IMR-90 (cell line): ENCODE measurements around the gene TIMM17B. TPM values are rescaled to one million over a fixed set of nuclear protein-coding genes. Genes with fewer than 3 reads are reported as not detected.
"Not testable (repeated sequence)": the region's sequence is repeated elsewhere in the genome, so short reads cannot be mapped to it uniquely, and the experiment has no call there.

ENCODE experiments used
- ATAC-seq: fragments of 200-7000 bp; cut with Tn5 transposase; 2 replicates; pipeline ENCODE4 v1.9.1; 2020; ENCODE audit warnings: low read depth, mild to moderate bottlenecking, moderate library complexity
- BruUV-seq: library from RNA; stranded (reverse); fragments of 400-500 nt; replicated peaks from 2 replicates; lab custom pipeline; 2021; lab: Mats Ljungman, UMichigan
- CTCF ChIA-PET: fragments of 300-600 bp; formaldehyde crosslinking; extraction: SDS; loops from one replicate; lab custom pipeline; 2021; ENCODE audit warnings: antibody characterized with exemption; lab: Yijun Ruan, JAX
- POLR2A ChIA-PET: fragments of 300-600 bp; sonication (Branson Sonifier 250); formaldehyde crosslinking; loops from one replicate; lab custom pipeline; 2022; ENCODE audit warnings: antibody characterized with exemption; ENCODE audit not compliant: unreplicated experiment; lab: Charles Lee
- DNase-seq: peaks from one replicate; pipeline ENCODE4 v3.0.0; 2013
- H2AFZ ChIP-seq: replicated peaks from 2 replicates; pipeline ENCODE3; 2013; ENCODE audit warnings: low read length, mild to moderate bottlenecking; ENCODE audit not compliant: poor library complexity
- H2AK5ac ChIP-seq: 2 replicates; pipeline ENCODE4 v1.6.1; 2013; ENCODE audit warnings: low read depth, low read length, inconsistent platforms
- H2AK9ac ChIP-seq: replicated peaks from 2 replicates; pipeline ENCODE3; 2013; ENCODE audit warnings: mild to moderate bottlenecking, low read depth, low read length, moderate library complexity; ENCODE audit not compliant: poor library complexity
- H2BK120ac ChIP-seq: 2 replicates; pipeline ENCODE4 v1.6.1; 2013; ENCODE audit warnings: low read depth, low read length, inconsistent platforms
- H2BK15ac ChIP-seq: 3 replicates; pipeline ENCODE4 v1.6.1; 2013; ENCODE audit warnings: low read depth, low read length, inconsistent platforms
- H2BK20ac ChIP-seq: 2 replicates; pipeline ENCODE4 v1.6.1; 2013; ENCODE audit warnings: low read depth, mild to moderate bottlenecking, inconsistent platforms, low read length, moderate library complexity
- H2BK5ac ChIP-seq: 2 replicates; pipeline ENCODE4 v1.6.1; 2013; ENCODE audit warnings: mild to moderate bottlenecking, low read depth, low read length, inconsistent platforms; ENCODE audit not compliant: poor library complexity, severe bottlenecking
- H3K14ac ChIP-seq: replicated peaks from 2 replicates; pipeline ENCODE4 v1.6.1; 2013; ENCODE audit warnings: low read depth, low read length, inconsistent platforms
- H3K18ac ChIP-seq: 2 replicates; pipeline ENCODE4 v1.6.1; 2013; ENCODE audit warnings: low read depth, low read length, control low read depth
- H3K23ac ChIP-seq: 2 replicates; pipeline ENCODE4 v1.6.1; 2013; ENCODE audit warnings: low read depth, low read length, inconsistent platforms
- H3K27ac ChIP-seq: 2 replicates; pipeline ENCODE4 v1.5.1; 2013; ENCODE audit warnings: mild to moderate bottlenecking, control low read depth, low read length; ENCODE audit not compliant: insufficient read depth
- H3K27me3 ChIP-seq: 2 replicates; pipeline ENCODE4 v1.6.1; 2013; ENCODE audit warnings: low read length; ENCODE audit not compliant: control insufficient read depth, insufficient read depth
- H3K36me3 ChIP-seq: 2 replicates; pipeline ENCODE4 v1.6.1; 2013; ENCODE audit warnings: low read length, mixed read lengths; ENCODE audit not compliant: control insufficient read depth, insufficient read depth
- H3K4ac ChIP-seq: 2 replicates; pipeline ENCODE4 v1.6.1; 2013; ENCODE audit warnings: low read depth, low read length, inconsistent platforms
- H3K4me1 ChIP-seq: 2 replicates; pipeline ENCODE4 v1.6.1; 2013; ENCODE audit warnings: low read length, mixed read lengths; ENCODE audit not compliant: control insufficient read depth, insufficient read depth
- H3K4me2 ChIP-seq: 2 replicates; pipeline ENCODE4 v1.6.1; 2013; ENCODE audit warnings: low read depth, mild to moderate bottlenecking, control low read depth, low read length, moderate library complexity
- H3K4me3 ChIP-seq: 2 replicates; pipeline ENCODE4 v1.5.1; 2013; ENCODE audit warnings: low read depth, mild to moderate bottlenecking, control low read depth, low read length, moderate library complexity; ENCODE audit not compliant: insufficient read depth
- H3K56ac ChIP-seq: 2 replicates; pipeline ENCODE4 v1.6.1; 2013; ENCODE audit warnings: low read length, inconsistent platforms; ENCODE audit not compliant: insufficient read depth; ENCODE audit errors: extremely low read depth
- H3K79me1 ChIP-seq, 2 experiments: 2 replicates each; pipeline ENCODE4 v1.6.1; 2013; ENCODE audit warnings: low read length in 2 of 2, inconsistent platforms in 1 of 2, low read depth in 1 of 2
- H3K9ac ChIP-seq: 2 replicates; pipeline ENCODE4 v1.6.1; 2013; ENCODE audit warnings: low read depth, low read length, control low read depth
- H3K9me1 ChIP-seq: 2 replicates; pipeline ENCODE4 v1.6.1; 2013; ENCODE audit warnings: low read length, inconsistent platforms; ENCODE audit not compliant: insufficient read depth
- H3K9me3 ChIP-seq: 2 replicates; pipeline ENCODE4 v1.6.1; 2013; ENCODE audit warnings: low read length; ENCODE audit not compliant: control insufficient read depth, insufficient read depth
- H4K20me1 ChIP-seq: 2 replicates; pipeline ENCODE4 v1.6.1; 2013; ENCODE audit warnings: low read length, inconsistent platforms; ENCODE audit not compliant: insufficient read depth
- H4K5ac ChIP-seq: 2 replicates; pipeline ENCODE4 v1.6.1; 2013; ENCODE audit warnings: mild to moderate bottlenecking, low read depth, low read length, control low read depth
- H4K8ac ChIP-seq, 2 experiments: 2 replicates each; pipeline ENCODE4 v1.6.1; 2013; ENCODE audit warnings: low read depth in 2 of 2, low read length in 2 of 2, control low read depth in 1 of 2, inconsistent platforms in 1 of 2
- H4K91ac ChIP-seq: 2 replicates; pipeline ENCODE4 v1.6.1; 2013; ENCODE audit warnings: low read depth, low read length, inconsistent platforms; ENCODE audit not compliant: insufficient read depth
- WGBS, 2 experiments: methylation state at CpG; one replicate each; pipeline versions ENCODE4 v1.1.5 to v1.1.7; 2013; ENCODE audit warnings: missing lambda C conversion rate in 2 of 2; ENCODE audit not compliant: insufficient read length in 1 of 2; ENCODE audit errors: extremely low coverage in 2 of 2; 5-methylcytosine and 5-hydroxymethylcytosine counted together
- dilution Hi-C: fragments of 300-500 bp; cut with HindIII; formaldehyde crosslinking; loops from one replicate; pipeline ENCODE4 v1.14.3; 2018; ENCODE audit warnings: low sequenced_read_pairs; ENCODE audit not compliant: unreplicated experiment
- in situ Hi-C: fragments of 300-500 bp; cut with MboI; formaldehyde crosslinking; loops from 3 replicates; pipeline ENCODE4 v1.14.3; 2019; ENCODE audit warnings: low sequenced_read_pairs, inconsistent platforms, mixed read lengths
- intact Hi-C: fragments of 100-400 bp; cut with micrococcal nuclease; formaldehyde crosslinking; loops from 2 replicates; pipeline ENCODE4 v1.10.0; 2022
- polyA plus RNA-seq, 3 experiments: library from polyadenylated mRNA; depleted of rRNA; stranded (reverse); fragments of >200 nt; gene quantifications; 2 replicates each; pipeline ENCODE4 v1.2.3, GENCODE V29; 2012; ENCODE audit warnings: low replicate concordance in 1 of 3
- total RNA-seq: library from RNA; depleted of rRNA; stranded (reverse); fragments of >200 nt; gene quantifications from 2 replicates; pipeline ENCODE4 v1.2.3, GENCODE V29; 2012

TIMM17B gene
- total and polyA plus RNA-seq, 2 of the 4 experiments (the other 2 are of a cell fraction): 28.7 to 73.6 TPM

DNA sequence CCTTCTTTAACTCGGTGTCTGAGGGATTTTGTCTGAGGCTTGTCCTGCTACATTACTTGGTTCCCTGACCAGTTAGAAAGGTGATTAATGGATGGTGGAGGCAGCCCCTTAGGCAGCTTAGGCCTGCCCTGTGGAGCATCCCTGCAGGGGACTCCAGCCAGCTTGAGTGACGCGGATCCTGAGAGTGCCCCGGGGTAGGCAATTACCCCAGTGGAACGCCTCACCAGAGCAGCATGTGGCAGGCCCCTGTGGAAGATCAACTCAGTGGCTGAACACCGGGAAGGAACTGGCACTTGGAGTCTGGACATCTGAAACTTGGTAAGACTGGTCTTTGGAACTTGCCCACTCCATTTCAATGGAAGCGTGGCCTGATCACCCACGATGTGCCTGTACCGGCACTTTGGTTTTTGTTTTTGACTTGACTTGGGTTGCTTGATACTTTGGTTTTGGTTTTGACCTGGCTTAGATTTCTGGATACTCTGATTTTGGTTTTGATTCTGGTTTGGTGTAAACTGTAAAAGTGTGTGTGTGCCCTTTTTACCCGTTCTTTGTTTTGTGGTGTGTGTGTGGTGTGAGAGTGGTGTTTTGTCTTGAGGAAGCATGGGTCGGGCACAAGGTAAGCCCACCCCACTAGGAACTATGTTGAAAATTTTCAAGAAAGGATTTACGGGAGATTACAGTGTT lies 43.3 kb downstream of the TIMM17B start:
- ATAC-seq, H2BK5ac ChIP-seq, H3K79me1 ChIP-seq, in situ Hi-C loops, H4K20me1 ChIP-seq, H3K27ac ChIP-seq, dilution Hi-C loops, H3K4me1 ChIP-seq, H3K23ac ChIP-seq, H3K56ac ChIP-seq, DNase-seq, H2BK15ac ChIP-seq, H2AK5ac ChIP-seq, H3K4ac ChIP-seq, H4K5ac ChIP-seq, H4K91ac ChIP-seq, CTCF ChIA-PET, H2BK120ac ChIP-seq, H3K4me3 ChIP-seq, H2AFZ ChIP-seq, H2BK20ac ChIP-seq, H3K4me2 ChIP-seq, H2AK9ac ChIP-seq, H4K8ac ChIP-seq, BruUV-seq, H3K9me3 ChIP-seq, POLR2A ChIA-PET, H3K9ac ChIP-seq, intact Hi-C loops, H3K27me3 ChIP-seq, H3K36me3 ChIP-seq, H3K18ac ChIP-seq, H3K9me1 ChIP-seq, H3K14ac ChIP-seq: not testable (repeated sequence)
- 68% methylated on average over 2 of the region's 12 CpGs; no CpG with 5 or more reads in 1 of the 2 experiments for WGBS, 2 experiments

DNA sequence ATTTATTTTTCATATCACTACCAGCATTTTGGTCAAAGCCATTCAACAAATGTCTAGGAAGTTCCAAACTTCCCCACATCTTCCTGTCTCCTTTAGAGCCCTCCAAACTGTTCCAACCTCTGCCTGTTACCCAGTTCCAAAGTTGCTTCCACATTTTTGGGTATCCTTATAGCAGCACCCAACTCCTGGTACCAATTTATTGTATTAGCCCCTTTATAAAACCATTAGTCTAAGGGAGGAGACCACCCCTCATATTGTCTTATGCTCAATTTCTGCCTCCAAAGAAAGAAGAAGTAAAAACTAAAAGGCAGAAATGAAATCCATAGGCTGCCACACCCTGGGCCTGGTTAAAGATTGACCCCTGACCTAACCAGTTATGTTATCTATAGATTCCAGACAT lies 44.1 kb downstream of the TIMM17B start:
- H2BK20ac ChIP-seq, H3K18ac ChIP-seq, ATAC-seq, H2AFZ ChIP-seq, H2BK5ac ChIP-seq, H3K4me1 ChIP-seq, dilution Hi-C loops, H2AK9ac ChIP-seq, H2AK5ac ChIP-seq, H3K4me2 ChIP-seq, H4K91ac ChIP-seq, H3K27ac ChIP-seq, H3K14ac ChIP-seq, H3K9me1 ChIP-seq, H3K56ac ChIP-seq, intact Hi-C loops, H3K79me1 ChIP-seq, H2BK120ac ChIP-seq, in situ Hi-C loops, DNase-seq, H3K27me3 ChIP-seq, H4K20me1 ChIP-seq, H4K8ac ChIP-seq, H3K23ac ChIP-seq, H2BK15ac ChIP-seq, H3K4me3 ChIP-seq, H3K36me3 ChIP-seq, POLR2A ChIA-PET, BruUV-seq, H4K5ac ChIP-seq, H3K4ac ChIP-seq, H3K9ac ChIP-seq, H3K9me3 ChIP-seq, CTCF ChIA-PET: not testable (repeated sequence)
